DND-41 (cell line): ENCODE measurements around the gene RGS1.

Experiments
- CTCF ChIP-seq: IDR thresholded peaks from 2 replicates; pipeline ENCODE4 v1.5.1; 2012; ENCODE audit warnings: borderline replicate concordance, low read length, moderate library complexity, mild to moderate bottlenecking; ENCODE audit not compliant: poor library complexity, severe bottlenecking; ENCODE audit errors: extremely low read depth
- EZH2 ChIP-seq: IDR thresholded peaks from 3 replicates; pipeline ENCODE4 v1.6.1; 2012; ENCODE audit warnings: borderline replicate concordance, low read depth, mild to moderate bottlenecking, moderate library complexity, low read length, inconsistent platforms; ENCODE audit not compliant: severe bottlenecking

GRCh38 chr1:192601143-192601542, 25.6 kb downstream of the RGS1 start:
- TF ChIP-seq CTCF (no peak), EZH2 (no peak)
